ENCODE data around the gene TRIM3.

Gene TRIM3

DNA sequence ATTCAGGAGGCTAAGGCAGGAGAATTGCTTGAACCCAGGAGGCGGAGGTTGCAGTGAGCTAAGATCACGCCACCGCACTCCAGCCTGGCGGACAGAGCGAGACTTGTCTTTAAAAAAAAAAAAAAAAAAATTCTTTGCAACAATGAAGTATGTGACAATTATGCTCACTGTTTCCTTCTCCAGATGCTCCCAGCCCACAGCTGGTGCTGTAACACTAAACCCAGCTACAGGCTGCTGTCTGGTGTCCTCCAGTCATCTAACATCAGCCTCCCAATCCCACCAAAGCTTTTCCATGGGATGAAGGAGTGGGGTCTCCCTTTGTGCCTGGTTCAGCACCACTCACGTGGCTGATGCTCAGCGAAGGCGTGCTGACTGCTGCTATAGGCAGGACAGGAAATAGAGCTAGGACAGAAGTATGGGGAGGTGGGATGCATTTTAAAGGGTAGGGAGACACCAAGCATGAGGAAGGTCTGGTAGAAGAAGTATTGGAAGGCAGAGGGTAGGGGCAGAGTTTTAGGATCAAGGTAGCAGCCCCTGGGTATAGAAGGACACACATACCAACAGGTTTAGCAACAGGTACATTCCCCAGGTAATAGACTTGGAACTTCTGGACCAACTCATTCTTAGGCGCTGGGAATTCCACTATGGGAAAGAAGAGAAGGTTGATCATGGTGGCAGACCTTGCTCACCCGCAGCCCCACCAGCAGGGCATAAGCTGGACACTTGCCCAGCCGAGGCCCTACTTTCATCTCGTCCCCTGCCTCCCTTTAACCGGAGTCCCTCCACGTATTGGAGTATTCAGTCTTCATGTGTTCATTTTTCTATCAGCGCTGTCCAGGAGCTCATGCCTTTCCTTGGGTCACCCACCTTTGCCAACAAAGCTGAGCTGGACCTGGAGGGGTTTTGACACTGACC lies 73.1 kb downstream of the TRIM3 start:
- no peak for DNase-seq

Measured in inflammatory macrophage treated with lipopolysaccharide for 1 hour (primary cell).